ENCODE measurements around the gene NPAS3.

NPAS3 gene

DNA sequence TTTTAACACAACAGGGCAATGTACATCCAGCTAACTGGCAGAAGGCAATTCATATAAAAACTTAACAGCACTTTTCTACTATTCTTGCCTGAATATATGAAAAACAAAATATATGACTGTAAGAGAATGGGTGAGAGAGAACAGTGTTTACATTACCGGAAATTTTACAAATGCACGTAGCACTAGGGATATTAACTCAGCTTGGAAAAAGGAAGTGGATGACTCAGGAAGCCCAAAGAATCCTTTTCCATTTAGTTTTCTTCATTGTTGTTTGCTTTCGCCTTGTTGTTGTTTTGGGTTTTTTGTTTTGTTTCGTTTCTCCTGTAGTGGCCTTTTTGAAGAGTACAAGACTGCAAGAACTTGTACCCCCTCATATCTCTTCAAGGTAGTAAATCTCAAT, 716.7 kb downstream of the NPAS3 start:
- DNase-seq, result no peak

- DNase-seq, result no peak
These were observed 718.8 kb downstream of the NPAS3 start for GRCh38 chr14:33657476-33657875.

- no peak for DNase-seq
These were observed 721.6 kb downstream of the NPAS3 start for GRCh38 chr14:33660248-33660647.

GRCh38 chr14:33661101-33661500, 722.4 kb downstream of the NPAS3 start:
- DNase-seq, result no peak

GRCh38 chr14:33668066-33668465, 729.4 kb downstream of the NPAS3 start:
- DNase-seq, result no peak

DNA sequence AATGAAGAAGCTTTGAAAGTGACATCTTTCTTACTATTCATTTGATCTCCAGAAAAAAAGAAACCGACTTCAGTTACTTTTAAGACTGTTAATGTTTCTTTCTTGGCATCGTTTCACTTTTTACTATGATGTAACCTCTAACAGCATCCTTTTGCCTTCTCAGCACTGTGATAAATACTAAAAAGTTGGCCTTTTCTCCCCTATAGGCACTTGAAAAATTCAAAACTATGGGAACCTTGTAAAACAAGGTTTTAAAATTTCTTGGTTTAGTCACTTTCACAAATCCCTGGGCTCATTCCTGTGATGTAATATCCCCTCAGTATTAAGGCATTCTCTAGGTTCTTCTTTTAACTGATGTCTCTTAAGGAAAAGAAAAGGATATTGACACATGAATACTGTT, 730.4 kb downstream of the NPAS3 start:
- DNase-seq, result no peak

DNA sequence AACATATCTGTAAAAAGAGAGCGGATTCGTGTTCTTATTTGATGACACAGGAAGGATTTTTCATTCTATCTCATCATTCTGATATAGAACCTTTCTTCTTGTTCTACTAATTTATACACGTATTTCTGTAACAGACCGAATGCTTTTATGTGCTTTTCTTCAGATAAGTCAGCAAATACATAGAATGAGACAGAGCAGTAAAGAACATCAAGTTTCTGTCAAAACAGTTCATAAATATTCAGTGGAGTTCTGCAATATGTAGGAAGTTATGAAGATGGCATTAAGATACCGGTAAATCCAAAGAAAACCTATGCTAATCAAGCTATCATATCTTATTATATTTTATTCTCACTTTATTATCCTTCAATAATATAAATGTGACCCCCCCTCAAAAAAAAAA, 731.6 kb downstream of the NPAS3 start:
- no peak for DNase-seq

DNA sequence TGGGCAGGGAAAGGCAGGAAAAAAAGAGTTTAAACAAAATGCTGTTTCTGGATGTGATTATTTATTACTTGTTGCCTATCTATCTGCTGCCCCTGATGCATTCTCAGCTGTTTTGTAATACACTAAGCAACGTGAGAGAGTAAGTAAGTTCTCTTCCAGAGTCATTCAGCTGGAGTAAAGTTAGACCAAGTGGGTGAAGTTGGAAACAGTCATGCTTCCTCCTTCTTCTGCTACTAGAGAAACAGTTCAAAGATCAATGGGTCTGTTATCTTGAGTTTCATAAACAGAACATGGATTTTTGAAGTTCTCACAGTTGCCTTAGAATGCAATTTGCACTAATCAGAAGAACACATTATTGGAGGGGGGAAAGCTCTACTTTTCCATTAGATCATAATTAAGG, 732.9 kb downstream of the NPAS3 start:
- DNase-seq, result no peak

GRCh38 chr14:33674927-33675326, 736.2 kb downstream of the NPAS3 start:
- no peak for DNase-seq

GRCh38 chr14:33675415-33676130, 736.9 kb downstream of the NPAS3 start:
- DNase-seq, result no peak

GRCh38 chr14:33676135-33676566, 737.5 kb downstream of the NPAS3 start:
- DNase-seq, result no peak

GRCh38 chr14:33676891-33677290, 738.2 kb downstream of the NPAS3 start:
- no peak for DNase-seq

DNA sequence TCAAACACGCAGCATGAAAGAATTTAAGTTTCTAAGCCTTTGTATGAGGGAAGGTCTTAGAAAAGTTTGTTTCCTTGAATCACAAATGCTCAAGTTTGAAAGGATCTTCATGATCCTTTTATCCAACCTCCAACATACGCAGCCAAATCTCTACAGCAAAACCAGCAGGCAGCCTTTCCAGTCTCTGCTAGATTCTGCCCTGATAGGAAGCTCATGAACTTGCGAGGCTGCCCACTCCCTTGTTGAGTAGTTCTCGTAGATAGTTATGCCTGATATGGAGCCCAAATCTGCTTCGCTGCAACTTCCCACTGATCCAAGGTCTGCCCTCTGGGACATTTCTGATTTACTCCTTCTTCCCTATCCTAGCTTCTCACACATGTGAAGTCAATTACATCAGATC, 739.3 kb downstream of the NPAS3 start:
- DNase-seq, result no peak

- DNase-seq, result no peak
These were observed 740.3 kb downstream of the NPAS3 start for GRCh38 chr14:33679025-33679424.

GRCh38 chr14:33679461-33680225, 741.0 kb downstream of the NPAS3 start:
- DNase-seq, result no peak

- no peak for DNase-seq
These were observed 742.2 kb downstream of the NPAS3 start for GRCh38 chr14:33680873-33681272.

DNA sequence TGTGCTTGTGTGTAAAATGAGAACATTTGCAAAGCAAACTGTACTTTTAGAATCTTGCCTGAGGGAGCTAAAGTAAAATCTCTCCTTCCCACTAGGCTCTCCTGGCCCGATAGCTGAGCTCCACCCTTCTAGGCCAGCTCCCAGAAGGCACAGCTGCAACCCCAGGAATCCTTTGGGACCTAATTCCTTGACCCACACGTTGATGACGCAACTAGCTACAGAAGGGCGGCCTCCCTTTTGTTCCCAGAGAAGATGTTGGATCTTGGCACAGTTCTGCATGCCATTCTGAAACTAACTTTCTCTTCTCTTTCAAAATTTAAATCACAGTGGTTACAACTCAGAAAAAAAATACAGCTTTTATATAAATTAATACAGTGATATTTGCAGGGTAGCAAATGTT, 744.1 kb downstream of the NPAS3 start:
- no peak for DNase-seq

- DNase-seq, result no peak
These were observed 746.3 kb downstream of the NPAS3 start for GRCh38 chr14:33685026-33685425.

DNA sequence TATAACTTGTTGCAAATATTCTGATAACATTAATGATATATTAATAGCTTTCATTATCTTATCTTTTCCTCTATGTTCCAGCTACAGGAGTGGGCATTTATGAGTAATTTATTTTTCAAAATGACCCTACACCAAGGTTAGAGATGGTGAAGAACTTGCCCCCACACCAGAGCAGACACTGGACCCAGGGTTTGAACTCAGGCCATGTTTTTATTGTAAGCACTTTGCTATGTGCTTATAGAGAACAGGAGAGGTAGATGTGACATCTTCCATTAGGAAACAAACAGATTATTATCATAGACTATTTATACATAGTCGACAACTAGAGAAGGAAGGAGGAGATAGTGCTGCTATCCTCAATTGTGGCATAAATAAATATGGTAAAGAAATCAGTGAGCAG, 747.0 kb downstream of the NPAS3 start:
- no peak for DNase-seq

DNA sequence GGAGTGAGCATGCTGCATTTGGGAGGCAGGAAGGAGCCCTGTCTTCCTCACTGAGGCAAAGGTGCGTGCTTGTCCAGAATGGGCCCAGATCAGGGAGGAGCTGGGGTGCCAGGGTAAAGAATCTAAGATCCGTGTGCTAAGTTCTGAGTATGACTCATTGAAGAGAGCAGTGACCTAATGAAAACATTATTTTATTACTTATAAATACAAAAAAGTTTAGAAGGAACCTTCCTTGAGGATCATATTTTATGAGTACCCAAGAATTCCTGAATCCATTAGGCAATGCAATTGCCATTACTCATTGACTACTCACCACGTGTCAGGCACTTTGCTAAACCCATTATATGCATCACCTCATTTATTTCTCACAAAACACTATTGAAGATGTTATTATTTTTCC, 747.5 kb downstream of the NPAS3 start:
- no peak for DNase-seq

DNA sequence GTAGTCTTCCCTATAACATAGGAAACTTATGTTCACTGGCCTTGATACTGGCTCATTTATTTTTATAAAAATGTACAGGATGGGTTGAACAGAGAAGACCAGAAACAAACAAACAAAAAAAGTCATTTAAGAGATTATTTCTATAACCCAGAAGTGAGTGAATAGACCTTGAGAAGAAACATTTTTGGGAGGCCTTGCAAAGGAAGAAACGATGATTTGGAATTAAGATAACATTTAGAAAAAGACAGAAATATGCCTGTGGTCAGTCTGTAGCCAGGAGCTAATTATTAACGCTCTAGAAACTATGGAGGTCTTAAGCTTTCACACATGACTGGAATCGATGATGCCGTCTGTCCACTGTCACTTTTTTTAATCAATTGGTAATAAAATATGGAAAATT, 748.2 kb downstream of the NPAS3 start:
- DNase-seq, result no peak

DNA sequence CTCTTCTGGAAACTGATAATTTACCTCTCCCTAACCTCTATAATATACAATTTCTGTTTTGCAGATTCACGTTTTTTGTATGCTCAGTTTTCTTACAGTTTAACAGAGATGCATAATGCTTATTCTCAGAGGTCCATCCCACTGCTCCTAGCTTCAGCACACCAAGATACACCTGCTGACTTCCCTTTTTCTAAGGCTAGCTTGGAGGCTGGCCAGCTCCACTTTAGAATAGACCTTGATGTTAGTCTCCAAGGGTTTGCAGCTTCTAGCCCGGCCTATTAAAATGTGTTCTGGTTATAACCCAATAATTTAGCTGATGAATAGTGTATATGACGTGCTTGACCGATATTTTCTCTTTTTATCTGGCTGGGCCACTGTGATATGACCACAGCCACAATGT, 751.0 kb downstream of the NPAS3 start:
- no peak for DNase-seq

DNA sequence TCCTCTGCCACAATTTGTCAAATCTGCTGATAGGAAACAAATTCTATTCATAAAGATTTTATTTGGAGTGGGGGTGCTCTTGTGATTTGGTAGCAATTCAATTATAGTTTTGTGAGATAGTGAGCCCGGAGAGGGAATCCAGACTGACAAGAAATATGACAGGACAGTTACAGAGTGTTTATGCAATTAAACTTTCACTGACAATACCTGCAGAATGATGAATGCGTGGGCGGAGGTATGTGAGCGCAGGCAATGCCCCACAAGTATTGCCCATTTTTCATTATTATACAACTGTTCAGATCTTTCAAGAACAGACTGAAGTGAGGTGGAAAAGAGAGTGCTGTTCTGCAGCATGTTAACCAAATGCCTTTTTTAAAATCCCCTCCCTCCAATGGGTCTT, 753.2 kb downstream of the NPAS3 start:
- DNase-seq, result no peak

- DNase-seq, result no peak
These were observed 754.1 kb downstream of the NPAS3 start for GRCh38 chr14:33692762-33693161.

DNA sequence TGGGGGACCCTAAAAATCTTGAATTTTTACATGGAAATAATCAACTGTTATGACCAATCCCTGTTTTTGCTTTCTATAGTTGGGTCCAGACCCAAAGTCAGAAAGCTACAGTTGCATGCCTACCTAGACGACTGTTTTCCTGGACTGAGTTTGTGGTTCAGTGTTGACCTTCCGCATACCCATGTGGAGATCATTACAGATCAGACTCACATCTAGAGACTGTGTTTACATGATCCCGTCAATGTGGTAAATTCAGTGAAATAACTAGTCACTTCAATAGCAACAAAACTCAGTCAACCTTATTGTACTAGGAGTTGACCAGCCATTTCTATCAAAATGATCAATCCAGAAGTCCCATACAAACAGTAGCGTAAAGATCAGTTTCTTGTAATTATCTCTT, 754.6 kb downstream of the NPAS3 start:
- DNase-seq, result no peak
